Vagina (tissue), 2 donors: Measurements from ENCODE around the gene OVCA2.

Source experiments
- CTCF ChIP-seq, 3 experiments: fragments of 450-650 bp in 2 of 3; fragments of 200-600 bp in 1 of 3; sonication (generic) in 1 of 3; IDR thresholded peaks; one replicate each; pipeline ENCODE4 v1.5.1; 2017 to 2019; ENCODE audit warnings: antibody characterized with exemption in 3 of 3, mild to moderate bottlenecking in 2 of 3, moderate library complexity in 2 of 3
- POLR2A ChIP-seq, 2 donors: fragments of 450-650 bp; IDR thresholded peaks; one replicate each; pipeline ENCODE4 v1.6.1; 2017; ENCODE audit warnings: antibody characterized with exemption in 2 of 2, mild to moderate bottlenecking in 2 of 2, moderate library complexity in 2 of 2

- no peak for TF ChIP-seq POLR2A (IDR thresholded peaks at IDR 0.05)
- TF ChIP-seq CTCF (IDR thresholded peaks at IDR 0.05): no peak
Observed at GRCh38 chr17:2051061-2051932, 9.5 kb downstream of the OVCA2 start.
